Skeletal muscle tissue (tissue), 4 donors: Measurements from ENCODE around the gene KIF13A. TPM values are rescaled to one million over a fixed set of nuclear protein-coding genes. Genes with fewer than 3 reads are reported as not detected.
"Not testable (repeated sequence)": the region's sequence is repeated elsewhere in the genome, so short reads cannot be mapped to it uniquely, and the experiment has no call there.

Source experiments
- H3K27ac ChIP-seq: one replicate; pipeline ENCODE4 v1.7.0; 2013; ENCODE audit warnings: mild to moderate bottlenecking, low read depth, low read length, inconsistent platforms
- H3K27me3 ChIP-seq, 3 donors: one replicate each; pipeline ENCODE4 v1.7.0; 2013; ENCODE audit warnings: low read length in 3 of 3; ENCODE audit not compliant: control insufficient read depth in 3 of 3, insufficient read depth in 3 of 3
- H3K36me3 ChIP-seq, 3 donors: one replicate each; pipeline ENCODE4 v1.7.0; 2013; ENCODE audit warnings: low read length in 3 of 3; ENCODE audit not compliant: control insufficient read depth in 3 of 3, insufficient read depth in 3 of 3
- H3K4me1 ChIP-seq, 3 donors: one replicate each; pipeline ENCODE4 v1.7.0; 2013; ENCODE audit warnings: low read length in 3 of 3, mild to moderate bottlenecking in 3 of 3; ENCODE audit not compliant: control insufficient read depth in 3 of 3, insufficient read depth in 3 of 3
- H3K4me3 ChIP-seq, 3 donors: one replicate each; pipeline ENCODE4 v1.7.0; 2013; ENCODE audit warnings: low read length in 3 of 3
- H3K9ac ChIP-seq, 3 donors: one replicate each; pipeline ENCODE4 v1.7.0; 2013; ENCODE audit warnings: low read length in 3 of 3, mild to moderate bottlenecking in 3 of 3, moderate library complexity in 2 of 3, low read depth in 1 of 3
- H3K9me3 ChIP-seq, 3 donors: one replicate each; pipeline ENCODE4 v1.7.0; 2013; ENCODE audit warnings: low read length in 3 of 3; ENCODE audit not compliant: control insufficient read depth in 3 of 3
- total RNA-seq: library from RNA; depleted of rRNA; stranded (reverse); fragments of >200 nt; gene quantifications from one replicate; pipeline ENCODE4 v1.2.3, GENCODE V29; 2014
- donor health status: Osteomylitis.

Gene KIF13A
- total RNA-seq, 1 donor from 2014 or later: 44.9 TPM

DNA sequence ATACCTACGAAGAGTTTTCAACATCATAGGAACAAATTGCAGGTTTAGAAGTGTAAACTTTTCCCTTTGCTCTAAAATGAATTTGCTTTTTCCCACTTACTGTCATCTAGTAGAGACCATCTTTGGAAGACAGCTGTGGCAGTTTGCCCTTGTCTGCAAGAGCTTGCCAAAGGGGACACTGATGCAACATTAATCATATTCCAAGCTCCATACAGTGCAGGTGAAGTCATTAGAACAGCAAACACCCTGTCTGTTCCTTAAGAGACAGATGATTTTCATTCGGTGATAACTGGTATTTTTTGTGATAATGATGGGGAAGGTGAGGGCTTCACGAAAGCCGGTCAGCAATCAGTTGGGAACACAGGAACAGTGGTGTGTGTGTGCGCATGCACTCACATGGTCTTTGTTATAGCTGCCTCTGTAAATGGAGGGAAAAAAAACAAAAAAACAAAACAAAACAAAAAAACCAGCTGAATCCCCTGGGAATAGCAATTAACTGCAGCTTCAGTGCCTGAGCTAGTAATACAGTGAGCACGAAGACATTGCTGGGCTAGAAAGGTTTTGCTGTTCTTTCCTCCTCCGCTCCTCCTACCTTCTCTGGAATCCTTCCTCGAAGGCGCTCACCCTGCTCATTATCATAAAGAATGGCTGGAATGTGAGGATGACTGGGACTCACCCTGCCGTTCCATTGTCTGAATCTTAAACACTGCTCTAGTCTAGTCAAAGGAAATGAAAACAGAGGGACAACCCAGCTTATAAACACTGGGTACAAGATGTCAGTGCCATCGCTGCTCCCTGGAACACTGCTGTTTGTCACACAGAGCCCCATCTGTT, 35.2 kb upstream of the KIF13A start:
- Histone ChIP-seq H3K9ac (no peak overlapping the region), H3K4me3 (no peak overlapping the region), H3K9me3 (no peaks in the 10 kb centered on the region), H3K4me1 (no peaks in the 10 kb centered on the region), H3K27me3 (no peaks in the 10 kb centered on the region), H3K27ac (no peak overlapping the region), H3K36me3 (no peaks in the 10 kb centered on the region)

DNA sequence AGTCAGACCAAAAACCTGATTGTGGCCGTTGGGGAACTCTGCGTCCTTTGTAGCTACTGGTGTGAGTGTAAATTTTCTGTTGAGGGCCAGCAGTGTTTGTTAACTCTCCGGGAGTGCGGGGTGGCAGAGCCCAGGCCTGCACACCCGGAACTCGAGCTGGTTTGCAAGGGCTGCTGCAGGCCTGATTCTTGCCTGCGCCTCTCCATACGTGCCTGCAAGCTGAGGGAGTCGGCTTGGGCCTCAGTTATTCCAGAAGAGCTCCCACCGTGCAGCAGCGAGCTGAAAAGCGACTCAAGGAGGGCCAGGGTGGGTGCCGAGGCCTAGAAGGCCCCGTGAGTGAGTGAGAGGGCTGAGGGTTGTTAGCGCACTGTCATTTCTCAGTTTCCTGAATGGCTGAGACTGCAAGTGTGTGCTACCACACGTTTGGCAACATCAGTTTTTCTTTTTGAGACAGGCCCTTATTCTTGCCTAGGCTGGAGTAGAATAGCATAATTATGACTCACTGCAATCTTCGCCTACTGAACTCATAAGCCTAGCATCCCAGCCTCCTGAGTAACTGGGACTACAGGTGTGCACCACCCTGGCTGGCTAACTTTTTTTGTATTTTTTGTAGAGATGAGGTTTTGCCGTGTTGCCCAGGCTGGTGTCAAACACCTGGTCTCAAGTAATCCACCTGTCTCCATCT, 33.9 kb upstream of the KIF13A start:
- no peaks in the 10 kb centered on the region for H3K36me3 ChIP-seq
- no peak overlapping the region for H3K27ac ChIP-seq
- no peak overlapping the region for H3K9ac ChIP-seq
- no peak overlapping the region for H3K4me3 ChIP-seq
- no peaks in the 10 kb centered on the region for H3K9me3 ChIP-seq
- H3K4me1 ChIP-seq: no peaks in the 10 kb centered on the region
- H3K27me3 ChIP-seq: no peaks in the 10 kb centered on the region

DNA sequence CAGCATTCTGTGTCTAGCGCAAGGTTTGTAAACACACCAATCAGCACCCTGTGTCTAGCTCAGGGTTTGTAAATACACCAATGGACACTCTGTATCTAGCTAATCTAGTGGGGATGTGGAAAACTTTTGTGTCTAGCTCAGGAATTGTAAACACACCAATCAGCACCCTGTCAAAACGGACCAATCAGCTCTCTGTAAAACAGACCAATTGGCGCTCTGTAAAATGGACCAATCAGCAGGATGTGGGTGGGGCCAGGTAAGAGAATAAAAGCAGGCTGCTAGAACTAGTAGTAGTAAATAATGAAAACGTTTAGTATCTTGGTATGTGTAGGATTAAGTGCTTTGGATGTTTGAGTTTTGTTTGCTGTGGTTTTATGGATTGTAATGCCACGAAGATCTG, 33.1 kb upstream of the KIF13A start:
- H3K4me1 ChIP-seq, H3K9me3 ChIP-seq, H3K36me3 ChIP-seq, H3K4me3 ChIP-seq, H3K9ac ChIP-seq, H3K27ac ChIP-seq, H3K27me3 ChIP-seq: not testable (repeated sequence)

DNA sequence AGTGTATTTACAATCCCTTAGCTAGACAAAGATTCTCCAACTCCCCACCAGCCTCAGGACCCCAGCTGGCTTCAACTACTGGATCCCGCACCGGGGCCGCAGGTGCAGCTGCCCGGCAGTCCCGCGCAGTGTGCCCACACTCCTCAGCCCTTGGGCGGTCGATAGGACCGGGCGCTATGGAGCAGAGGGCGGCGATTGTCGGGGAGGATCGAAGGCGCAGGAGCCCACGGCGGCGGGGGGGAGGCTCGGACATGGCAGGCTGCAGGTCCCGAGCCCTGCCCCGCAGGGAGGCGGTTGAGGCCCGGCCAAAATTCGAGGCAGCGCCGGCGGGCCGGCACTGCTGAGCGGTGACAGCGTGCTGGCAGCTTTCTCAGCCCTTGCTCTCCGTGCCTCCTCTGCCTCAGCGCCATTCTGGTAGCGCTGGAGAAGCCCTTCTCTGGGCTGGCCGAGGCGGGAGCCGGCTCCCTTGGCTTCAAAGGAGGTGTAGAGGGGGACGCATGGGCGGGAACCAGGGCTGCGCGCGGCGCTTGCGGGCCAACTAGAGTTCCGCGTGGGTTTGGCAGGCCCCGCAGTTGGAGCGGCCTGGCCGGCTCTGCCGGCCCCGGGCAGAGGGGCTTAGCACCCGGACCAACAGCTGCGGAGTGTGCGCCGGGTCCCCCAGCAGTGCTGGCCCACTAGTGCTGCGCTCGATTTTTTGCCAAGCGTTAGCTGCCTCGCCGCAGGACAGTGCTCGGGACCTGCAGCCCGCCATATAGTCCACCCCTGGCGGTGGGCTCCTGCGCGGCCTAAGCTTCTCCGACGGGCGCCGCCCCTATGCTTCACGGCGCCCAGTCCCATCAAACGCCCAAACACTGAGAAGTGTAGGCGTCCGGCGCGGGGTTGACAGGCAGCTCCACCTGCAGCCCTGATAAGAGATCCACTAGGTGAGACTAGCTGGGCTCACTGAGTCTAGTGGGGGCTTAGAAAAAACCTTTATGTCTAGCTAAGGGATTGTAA, 32.4 kb upstream of the KIF13A start:
- Histone ChIP-seq H3K4me3 (peak overlapping the region in 2 of 3 donors; percentile 17 to 27), H3K9ac (peak overlapping the region in 1 of 3 donors; percentile 45), H3K4me1 (no peaks in the 10 kb centered on the region)

DNA sequence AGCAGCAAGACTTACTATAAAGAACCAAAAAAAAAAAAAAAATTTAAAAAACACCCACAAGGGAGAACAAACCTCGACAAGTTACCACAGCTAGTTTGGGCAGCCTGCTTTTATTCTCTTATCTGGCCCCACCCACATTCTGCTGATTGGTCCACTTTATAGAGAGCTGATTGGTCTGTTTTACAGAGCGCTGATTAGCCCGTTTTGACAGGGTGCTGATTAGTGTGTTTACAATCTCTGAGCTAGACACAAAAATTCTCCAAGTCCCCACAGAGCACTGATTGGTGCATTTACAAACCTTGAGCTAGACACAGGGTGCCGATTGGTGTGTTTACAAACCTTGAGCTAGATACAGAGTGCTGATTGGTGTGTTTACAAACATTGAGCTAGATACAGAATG, 31.7 kb upstream of the KIF13A start:
- H3K27ac ChIP-seq, H3K9me3 ChIP-seq, H3K27me3 ChIP-seq, H3K4me3 ChIP-seq, H3K36me3 ChIP-seq, H3K9ac ChIP-seq, H3K4me1 ChIP-seq: not testable (repeated sequence)

More for the DNA sequence above, 32.4 kb upstream of the KIF13A start:
- H3K36me3 ChIP-seq: no peaks in the 10 kb centered on the region
- no peak overlapping the region for H3K27ac ChIP-seq
- no peaks in the 10 kb centered on the region for H3K9me3 ChIP-seq
- no peaks in the 10 kb centered on the region for H3K27me3 ChIP-seq

DNA sequence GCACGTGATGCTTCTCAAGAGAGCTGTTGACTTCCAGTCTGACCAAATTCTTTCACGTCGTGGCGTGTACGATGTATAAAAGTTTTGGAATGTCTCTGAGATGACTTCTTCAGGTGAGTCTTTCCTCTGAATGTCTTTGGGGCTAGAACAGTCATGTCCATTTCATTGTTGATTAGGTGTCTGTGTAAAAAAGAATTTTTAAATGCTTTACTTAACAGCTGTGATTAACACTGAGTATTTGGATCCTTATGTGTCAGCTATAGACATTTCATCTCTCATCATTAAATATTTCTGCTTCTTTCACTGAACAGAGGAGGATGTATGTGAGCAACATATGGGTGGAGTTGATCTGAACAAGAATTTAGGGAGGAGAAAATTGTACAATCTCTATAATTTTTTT, 29.3 kb upstream of the KIF13A start:
- Histone ChIP-seq H3K4me3 (no peak overlapping the region), H3K9me3 (no peaks in the 10 kb centered on the region), H3K9ac (no peak overlapping the region), H3K27ac (no peak overlapping the region), H3K4me1 (no peaks in the 10 kb centered on the region), H3K27me3 (no peaks in the 10 kb centered on the region), H3K36me3 (no peaks in the 10 kb centered on the region)

DNA sequence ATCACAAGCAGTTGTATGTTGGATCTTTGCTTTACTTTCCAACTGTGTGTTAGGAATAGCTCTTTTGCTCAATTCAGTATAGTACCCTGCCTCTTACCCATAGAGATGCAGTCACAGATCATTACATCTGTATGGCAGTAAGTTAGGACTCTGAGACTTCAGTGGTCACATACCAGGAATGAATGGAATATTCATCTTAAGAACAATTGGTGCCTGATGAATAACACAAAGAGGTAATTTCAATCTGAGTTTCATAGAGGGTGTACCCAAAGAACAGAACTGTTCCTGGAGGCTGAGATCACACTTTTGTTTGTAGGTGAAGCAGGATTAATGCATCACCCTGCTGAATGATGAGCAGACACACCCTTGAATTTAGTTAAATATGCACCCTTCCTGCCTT, 28.7 kb upstream of the KIF13A start:
- Histone ChIP-seq H3K9ac (no peak overlapping the region), H3K36me3 (no peaks in the 10 kb centered on the region), H3K4me1 (no peaks in the 10 kb centered on the region), H3K27me3 (no peaks in the 10 kb centered on the region), H3K9me3 (no peaks in the 10 kb centered on the region), H3K4me3 (no peak overlapping the region), H3K27ac (no peak overlapping the region)

DNA sequence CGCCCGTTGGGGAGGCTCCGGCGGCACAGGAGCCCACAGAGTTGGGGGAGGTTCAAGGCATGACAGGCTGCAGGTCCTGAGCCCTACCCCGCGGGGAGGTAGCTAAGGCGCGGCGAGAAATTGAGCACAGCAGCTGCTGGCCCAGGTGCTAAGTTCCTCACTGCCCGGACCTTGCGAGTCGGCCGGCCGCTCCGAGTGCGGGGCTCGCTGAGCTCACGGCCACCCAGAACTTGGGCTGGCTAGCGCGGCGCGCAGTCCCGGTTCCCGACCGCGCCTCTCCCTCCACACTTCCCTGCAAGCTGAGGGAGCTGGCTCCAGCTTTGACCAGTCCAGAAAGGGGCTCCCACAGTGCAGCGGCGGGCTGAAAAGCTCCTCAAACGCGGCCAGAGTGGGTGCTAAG, 23.9 kb upstream of the KIF13A start:
- Histone ChIP-seq H3K9me3 (no peaks in the 10 kb centered on the region), H3K27me3 (no peaks in the 10 kb centered on the region), H3K4me1 (no peaks in the 10 kb centered on the region), H3K4me3 (no peak overlapping the region), H3K36me3 (no peaks in the 10 kb centered on the region), H3K9ac (no peak overlapping the region), H3K27ac (no peak overlapping the region)

DNA sequence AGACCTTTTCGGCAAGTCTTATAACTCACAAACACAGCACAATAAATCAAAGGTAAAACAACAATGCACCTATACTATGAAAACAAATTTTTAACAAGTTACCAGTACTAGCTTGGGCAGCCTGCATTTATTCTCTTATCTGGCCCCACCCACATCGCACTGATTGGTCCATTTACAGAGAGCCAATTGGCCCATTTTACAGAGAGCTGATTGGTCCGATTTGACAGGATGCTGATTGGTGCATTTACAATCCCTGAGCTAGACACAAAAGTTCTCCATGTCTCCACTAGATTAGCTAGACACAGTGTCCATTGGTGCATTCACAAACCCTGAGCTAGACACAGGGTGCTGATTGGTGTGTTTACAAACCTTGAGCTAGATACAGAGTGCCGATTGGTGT, 23.1 kb upstream of the KIF13A start:
- H3K4me1 ChIP-seq, H3K27ac ChIP-seq, H3K4me3 ChIP-seq, H3K27me3 ChIP-seq, H3K9me3 ChIP-seq, H3K36me3 ChIP-seq, H3K9ac ChIP-seq: not testable (repeated sequence)
